IPS-NIHi11 (cell line): ENCODE data around the gene FOXC1.

Experiments
- DNase-seq: peaks from one replicate; pipeline ENCODE4 v3.0.0; 2012; ENCODE audit warnings: mixed read lengths, low spot score

FOXC1 gene

GRCh38 chr6:1600063-1600763 lies 9.5 kb upstream of the FOXC1 start:
- DNase-seq: no peak

GRCh38 chr6:1600764-1601157 lies 9.0 kb upstream of the FOXC1 start:
- no peak for DNase-seq

- DNase-seq: no peak
Observed at GRCh38 chr6:1601158-1602048, 8.3 kb upstream of the FOXC1 start.

GRCh38 chr6:1602049-1602713 lies 7.5 kb upstream of the FOXC1 start:
- DNase-seq: no peak

- DNase-seq: no peak
Observed at GRCh38 chr6:1603708-1604107, 6.0 kb upstream of the FOXC1 start.

GRCh38 chr6:1604158-1605003 lies 5.3 kb upstream of the FOXC1 start:
- DNase-seq: peak; percentile 90

GRCh38 chr6:1605004-1605892 lies 4.5 kb upstream of the FOXC1 start:
- no peak for DNase-seq

- no peak for DNase-seq
Observed at GRCh38 chr6:1605893-1606779, 3.6 kb upstream of the FOXC1 start.

GRCh38 chr6:1606780-1607515 lies 2.8 kb upstream of the FOXC1 start:
- DNase-seq: peak; percentile 55

GRCh38 chr6:1607516-1608221 lies 2.0 kb upstream of the FOXC1 start:
- DNase-seq: peak; percentile 73

- DNase-seq: no peak
Observed at GRCh38 chr6:1608222-1609040, 1.3 kb upstream of the FOXC1 start.

GRCh38 chr6:1609041-1609647 lies 571 bp upstream of the FOXC1 start:
- peak; percentile 38 for DNase-seq

- DNase-seq: no peak
Observed at GRCh38 chr6:1610497-1611321, 994 bp downstream of the FOXC1 start.

- DNase-seq: peak; percentile 66
Observed at GRCh38 chr6:1611322-1611571, 1.5 kb downstream of the FOXC1 start.

- DNase-seq: no peak
Observed at GRCh38 chr6:1611572-1612298, 2.0 kb downstream of the FOXC1 start.
